GM12878 (cell line): ENCODE measurements around the gene ATP2A3. TPM values are rescaled to one million over a fixed set of nuclear protein-coding genes. Genes with fewer than 3 reads are reported as not detected.

ENCODE experiments used
- ATAC-seq: fragments of 200-7000 bp; cut with Tn5 transposase; 3 replicates; pipeline ENCODE4 v1.9.1; 2020; ENCODE audit warnings: mild to moderate bottlenecking, moderate library complexity
- BruUV-seq: library from RNA; stranded (reverse); fragments of 400-500 nt; replicated peaks from 2 replicates; lab custom pipeline; 2021; lab: Mats Ljungman, UMichigan
- CTCF ChIA-PET: fragments of 300-600 bp; sonication (Branson Sonifier 250); formaldehyde crosslinking; extraction: SDS; loops from one replicate; lab custom pipeline; 2021; ENCODE audit warnings: inconsistent platforms; lab: Yijun Ruan, JAX
- POLR2A ChIA-PET: fragments of 350-600 bp; formaldehyde crosslinking; extraction: SDS; loops from one replicate; lab custom pipeline; 2021; ENCODE audit warnings: inconsistent platforms; lab: Charles Lee
- RAD21 ChIA-PET: fragments of 300-600 bp; sonication (Branson Sonifier 250); formaldehyde crosslinking; loops from one replicate; lab custom pipeline; 2023; ENCODE audit warnings: antibody characterized with exemption; ENCODE audit not compliant: unreplicated experiment; lab: Charles Lee
- SMC1A ChIA-PET: fragments of 300-600 bp; sonication (Branson Sonifier 250); formaldehyde crosslinking; loops from one replicate; lab custom pipeline; 2023; ENCODE audit not compliant: unreplicated experiment, uncharacterized antibody; lab: Charles Lee
- DNase-seq: peaks from one replicate; pipeline ENCODE4 v3.0.0-alpha.2; 2011; ENCODE audit warnings: low read depth, low spot score
- FAIRE-seq: peaks from 3 replicates; lab custom pipeline; 2011; peaks lifted over from hg19 to GRCh38; lab: Jason Lieb, UNC
- H2AFZ ChIP-seq: 2 replicates; pipeline ENCODE4 v1.6.0; 2011; ENCODE audit warnings: low read depth, low read length, control low read depth; ENCODE audit not compliant: control insufficient read depth
- H3K27ac ChIP-seq: 2 replicates; pipeline ENCODE4 v1.5.1; 2011; ENCODE audit warnings: control low read depth; ENCODE audit not compliant: control insufficient read depth, insufficient read depth
- H3K27me3 ChIP-seq, 2 experiments: replicated peaks in 1 of 2; 2 replicates each; pipeline versions ENCODE4 v1.6.0 to v1.6.1; 2011; ENCODE audit warnings: low read length in 1 of 2; ENCODE audit not compliant: control insufficient read depth in 2 of 2, insufficient read depth in 2 of 2
- H3K36me3 ChIP-seq, 2 experiments: 2 replicates each; pipeline ENCODE4 v1.5.1; 2011; ENCODE audit warnings: low read length in 1 of 2; ENCODE audit not compliant: control insufficient read depth in 2 of 2, insufficient read depth in 2 of 2
- H3K4me1 ChIP-seq: 2 replicates; pipeline ENCODE4 v1.6.1; 2011; ENCODE audit warnings: mild to moderate bottlenecking, low read length, moderate library complexity, mixed read lengths; ENCODE audit not compliant: control insufficient read depth, insufficient read depth
- H3K4me2 ChIP-seq: 2 replicates; pipeline ENCODE4 v1.6.0; 2011; ENCODE audit warnings: control low read depth; ENCODE audit not compliant: control insufficient read depth, insufficient read depth
- H3K4me3 ChIP-seq: fragments of 200-600 bp; sonication (generic); 2 replicates; pipeline ENCODE4 v1.5.1; 2016
- H3K79me2 ChIP-seq: 2 replicates; pipeline ENCODE4 v1.6.0; 2011; ENCODE audit warnings: low read length; ENCODE audit not compliant: control insufficient read depth, insufficient read depth
- H3K9ac ChIP-seq: 2 replicates; pipeline ENCODE4 v1.8.0; 2011; ENCODE audit warnings: low read length, control low read depth, mixed read lengths; ENCODE audit not compliant: control insufficient read depth, insufficient read depth
- H3K9me3 ChIP-seq: replicated peaks from 3 replicates; pipeline ENCODE4 v1.5.1; 2011; ENCODE audit warnings: mild to moderate bottlenecking, low read length; ENCODE audit not compliant: control insufficient read depth, insufficient read depth
- H4K20me1 ChIP-seq: 2 replicates; pipeline ENCODE4 v1.6.0; 2011; ENCODE audit not compliant: control insufficient read depth, insufficient read depth
- BMI1 ChIP-seq: fragments of 450-650 bp; IDR thresholded peaks from 2 replicates; pipeline ENCODE4 v1.6.1; 2016; ENCODE audit warnings: mild to moderate bottlenecking, moderate library complexity, borderline replicate concordance
- POLR2AphosphoS2 ChIP-seq: IDR thresholded peaks from 2 replicates; pipeline ENCODE4 v1.6.1; 2011; ENCODE audit warnings: low read depth, mild to moderate bottlenecking, low read length, improper control_type of control experiment, moderate library complexity
- STAT3 ChIP-seq: IDR thresholded peaks from 2 replicates; pipeline ENCODE4 v1.6.1; 2011; ENCODE audit warnings: low read depth, low read length, improper control_type of control experiment
- ZBED1 ChIP-seq: IDR thresholded peaks from 2 replicates; pipeline ENCODE4 v1.6.1; 2016; ENCODE audit warnings: borderline replicate concordance
- ZNF384 ChIP-seq: IDR thresholded peaks from 2 replicates; pipeline ENCODE4 v1.6.1; 2012; ENCODE audit warnings: low read depth, mild to moderate bottlenecking, low read length, improper control_type of control experiment, borderline replicate concordance
- ZNF622 ChIP-seq: fragments of 450-650 bp; IDR thresholded peaks from 2 replicates; pipeline ENCODE4 v1.6.1; 2017; ENCODE audit warnings: mild to moderate bottlenecking, inconsistent platforms
- ZZZ3 ChIP-seq: IDR thresholded peaks from 2 replicates; pipeline ENCODE4 v1.6.1; 2011; ENCODE audit warnings: low read depth; ENCODE audit not compliant: control insufficient read depth, insufficient read length
- WGBS: methylation state at CpG from one replicate; pipeline ENCODE4 v1.1.6; 2016; ENCODE audit warnings: low lambda C conversion rate; ENCODE audit not compliant: insufficient replicate concordance, insufficient coverage; ENCODE audit errors: missing lambda C conversion rate; 5-methylcytosine and 5-hydroxymethylcytosine counted together
- in situ Hi-C: fragments of 300-500 bp; cut with MboI; formaldehyde crosslinking; loops from 9 replicates; pipeline ENCODE4 v1.14.3; 2018; ENCODE audit warnings: mixed read lengths
- intact Hi-C: fragments of 100-400 bp; cut with micrococcal nuclease; formaldehyde crosslinking; loops from one replicate; pipeline ENCODE4 v1.14.2; 2022; ENCODE audit not compliant: unreplicated experiment
- polyA plus RNA-seq, 11 experiments: library from polyadenylated mRNA; depleted of rRNA in 4 of 11; unstranded in 6 of 11; stranded (reverse) in 5 of 11; fragments of >200 nt; fragmentation: Nextera tagmentation in 4 of 11; fragmentation: Illumina TruSeq in 1 of 11; extraction: Ambion mirVana in 4 of 11; extraction: Trizol in 1 of 11; gene quantifications; 1 replicate in 1 of 11; 2 replicates in 10 of 11; pipeline versions ENCODE4 v1.2.1 to v1.2.3, GENCODE V29; 2011 to 2016; ENCODE audit warnings: inconsistent platforms in 2 of 11, missing spikeins in 2 of 11, low read depth in 1 of 11
- total RNA-seq, 4 experiments: library from RNA; depleted of rRNA in 3 of 4; stranded (reverse); fragments of >200 nt in 3 of 4; fragmentation: Illumina TruSeq in 1 of 4; extraction: Trizol in 1 of 4; gene quantifications; 2 replicates each; pipeline versions ENCODE4 v1.2.1 to v1.2.3, GENCODE V29; 2013 to 2021
- TF ChIP-seq, protein P1 (sequence below): IDR thresholded peaks from 2 replicates; pipeline ENCODE4 v1.6.1; 2012; ENCODE audit warnings: low read depth, low read length, improper control_type of control experiment
- TF ChIP-seq, protein P2 (sequence below): fragments of 450-650 bp; IDR thresholded peaks from 2 replicates; pipeline ENCODE4 v1.6.1; 2014; ENCODE audit warnings: mild to moderate bottlenecking
- TF ChIP-seq, protein P3 (sequence below): IDR thresholded peaks from 2 replicates; pipeline ENCODE4 v1.6.1; 2012; ENCODE audit warnings: low read depth, low read length, improper control_type of control experiment
- TF ChIP-seq, protein P4 (sequence below): IDR thresholded peaks from 2 replicates; pipeline ENCODE4 v1.6.1; 2012; ENCODE audit warnings: mild to moderate bottlenecking, low read depth, low read length
- TF ChIP-seq, protein P5 (sequence below): fragments of 450-650 bp; IDR thresholded peaks from 2 replicates; pipeline ENCODE4 v1.6.1; 2016; ENCODE audit warnings: mild to moderate bottlenecking
- TF ChIP-seq, protein P6 (sequence below): IDR thresholded peaks from 2 replicates; pipeline ENCODE4 v1.6.1; 2011; ENCODE audit warnings: borderline replicate concordance, low read depth, mild to moderate bottlenecking, moderate library complexity, low read length; ENCODE audit not compliant: insufficient read depth, poor library complexity, severe bottlenecking

Gene ATP2A3
- total and polyA plus RNA-seq, 10 of the 15 experiments (the other 5 are each of a cell fraction or from before 2014, with no cell fraction given), result 1.0 to 99.2 (median 37.9) TPM

DNA sequence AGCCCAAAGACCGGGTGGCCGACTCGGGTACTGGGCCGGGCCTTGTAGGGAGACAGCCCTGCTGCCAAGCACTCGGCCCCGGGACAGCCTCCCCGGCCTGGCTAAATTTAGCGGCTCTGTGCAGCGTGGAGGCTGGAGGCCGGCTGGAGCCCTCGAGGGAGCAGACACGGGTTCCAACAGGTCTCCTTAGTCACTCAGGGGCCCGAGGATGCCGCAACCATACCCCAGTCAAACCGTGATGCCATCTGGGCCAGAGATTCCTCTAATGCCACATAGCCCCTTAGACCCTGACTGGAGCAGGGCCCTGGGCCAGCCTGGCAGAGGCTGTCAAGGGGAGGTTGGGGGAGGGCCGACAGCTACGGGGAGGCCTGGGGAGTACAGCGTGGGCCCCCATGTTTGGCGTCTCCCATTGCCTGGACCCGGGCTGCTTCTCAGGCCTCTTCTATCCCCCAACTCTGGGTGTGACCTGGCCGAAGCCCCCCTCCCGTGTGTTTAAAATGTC lies 45.1 kb downstream of the ATP2A3 start:
- TF ChIP-seq ZZZ3, result no peak
- TF ChIP-seq, protein P1, sequence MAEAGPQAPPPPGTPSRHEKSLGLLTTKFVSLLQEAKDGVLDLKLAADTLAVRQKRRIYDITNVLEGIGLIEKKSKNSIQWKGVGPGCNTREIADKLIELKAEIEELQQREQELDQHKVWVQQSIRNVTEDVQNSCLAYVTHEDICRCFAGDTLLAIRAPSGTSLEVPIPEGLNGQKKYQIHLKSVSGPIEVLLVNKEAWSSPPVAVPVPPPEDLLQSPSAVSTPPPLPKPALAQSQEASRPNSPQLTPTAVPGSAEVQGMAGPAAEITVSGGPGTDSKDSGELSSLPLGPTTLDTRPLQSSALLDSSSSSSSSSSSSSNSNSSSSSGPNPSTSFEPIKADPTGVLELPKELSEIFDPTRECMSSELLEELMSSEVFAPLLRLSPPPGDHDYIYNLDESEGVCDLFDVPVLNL, result no peak
- no peak for TF ChIP-seq BMI1
- TF ChIP-seq, protein P2, sequence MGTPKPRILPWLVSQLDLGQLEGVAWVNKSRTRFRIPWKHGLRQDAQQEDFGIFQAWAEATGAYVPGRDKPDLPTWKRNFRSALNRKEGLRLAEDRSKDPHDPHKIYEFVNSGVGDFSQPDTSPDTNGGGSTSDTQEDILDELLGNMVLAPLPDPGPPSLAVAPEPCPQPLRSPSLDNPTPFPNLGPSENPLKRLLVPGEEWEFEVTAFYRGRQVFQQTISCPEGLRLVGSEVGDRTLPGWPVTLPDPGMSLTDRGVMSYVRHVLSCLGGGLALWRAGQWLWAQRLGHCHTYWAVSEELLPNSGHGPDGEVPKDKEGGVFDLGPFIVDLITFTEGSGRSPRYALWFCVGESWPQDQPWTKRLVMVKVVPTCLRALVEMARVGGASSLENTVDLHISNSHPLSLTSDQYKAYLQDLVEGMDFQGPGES, result no peak
- TF ChIP-seq STAT3, result no peak
- no peak for TF ChIP-seq ZBED1
- TF ChIP-seq ZNF384, result no peak
- TF ChIP-seq, protein P3, sequence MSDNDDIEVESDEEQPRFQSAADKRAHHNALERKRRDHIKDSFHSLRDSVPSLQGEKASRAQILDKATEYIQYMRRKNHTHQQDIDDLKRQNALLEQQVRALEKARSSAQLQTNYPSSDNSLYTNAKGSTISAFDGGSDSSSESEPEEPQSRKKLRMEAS, result no peak
- TF ChIP-seq POLR2AphosphoS2, result no peak
- TF ChIP-seq, protein P4, sequence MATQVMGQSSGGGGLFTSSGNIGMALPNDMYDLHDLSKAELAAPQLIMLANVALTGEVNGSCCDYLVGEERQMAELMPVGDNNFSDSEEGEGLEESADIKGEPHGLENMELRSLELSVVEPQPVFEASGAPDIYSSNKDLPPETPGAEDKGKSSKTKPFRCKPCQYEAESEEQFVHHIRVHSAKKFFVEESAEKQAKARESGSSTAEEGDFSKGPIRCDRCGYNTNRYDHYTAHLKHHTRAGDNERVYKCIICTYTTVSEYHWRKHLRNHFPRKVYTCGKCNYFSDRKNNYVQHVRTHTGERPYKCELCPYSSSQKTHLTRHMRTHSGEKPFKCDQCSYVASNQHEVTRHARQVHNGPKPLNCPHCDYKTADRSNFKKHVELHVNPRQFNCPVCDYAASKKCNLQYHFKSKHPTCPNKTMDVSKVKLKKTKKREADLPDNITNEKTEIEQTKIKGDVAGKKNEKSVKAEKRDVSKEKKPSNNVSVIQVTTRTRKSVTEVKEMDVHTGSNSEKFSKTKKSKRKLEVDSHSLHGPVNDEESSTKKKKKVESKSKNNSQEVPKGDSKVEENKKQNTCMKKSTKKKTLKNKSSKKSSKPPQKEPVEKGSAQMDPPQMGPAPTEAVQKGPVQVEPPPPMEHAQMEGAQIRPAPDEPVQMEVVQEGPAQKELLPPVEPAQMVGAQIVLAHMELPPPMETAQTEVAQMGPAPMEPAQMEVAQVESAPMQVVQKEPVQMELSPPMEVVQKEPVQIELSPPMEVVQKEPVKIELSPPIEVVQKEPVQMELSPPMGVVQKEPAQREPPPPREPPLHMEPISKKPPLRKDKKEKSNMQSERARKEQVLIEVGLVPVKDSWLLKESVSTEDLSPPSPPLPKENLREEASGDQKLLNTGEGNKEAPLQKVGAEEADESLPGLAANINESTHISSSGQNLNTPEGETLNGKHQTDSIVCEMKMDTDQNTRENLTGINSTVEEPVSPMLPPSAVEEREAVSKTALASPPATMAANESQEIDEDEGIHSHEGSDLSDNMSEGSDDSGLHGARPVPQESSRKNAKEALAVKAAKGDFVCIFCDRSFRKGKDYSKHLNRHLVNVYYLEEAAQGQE, result no peak
- TF ChIP-seq, protein P5, sequence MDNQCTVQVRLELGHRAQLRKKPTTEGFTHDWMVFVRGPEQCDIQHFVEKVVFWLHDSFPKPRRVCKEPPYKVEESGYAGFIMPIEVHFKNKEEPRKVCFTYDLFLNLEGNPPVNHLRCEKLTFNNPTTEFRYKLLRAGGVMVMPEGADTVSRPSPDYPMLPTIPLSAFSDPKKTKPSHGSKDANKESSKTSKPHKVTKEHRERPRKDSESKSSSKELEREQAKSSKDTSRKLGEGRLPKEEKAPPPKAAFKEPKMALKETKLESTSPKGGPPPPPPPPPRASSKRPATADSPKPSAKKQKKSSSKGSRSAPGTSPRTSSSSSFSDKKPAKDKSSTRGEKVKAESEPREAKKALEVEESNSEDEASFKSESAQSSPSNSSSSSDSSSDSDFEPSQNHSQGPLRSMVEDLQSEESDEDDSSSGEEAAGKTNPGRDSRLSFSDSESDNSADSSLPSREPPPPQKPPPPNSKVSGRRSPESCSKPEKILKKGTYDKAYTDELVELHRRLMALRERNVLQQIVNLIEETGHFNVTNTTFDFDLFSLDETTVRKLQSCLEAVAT, result no peak
- TF ChIP-seq, protein P6, sequence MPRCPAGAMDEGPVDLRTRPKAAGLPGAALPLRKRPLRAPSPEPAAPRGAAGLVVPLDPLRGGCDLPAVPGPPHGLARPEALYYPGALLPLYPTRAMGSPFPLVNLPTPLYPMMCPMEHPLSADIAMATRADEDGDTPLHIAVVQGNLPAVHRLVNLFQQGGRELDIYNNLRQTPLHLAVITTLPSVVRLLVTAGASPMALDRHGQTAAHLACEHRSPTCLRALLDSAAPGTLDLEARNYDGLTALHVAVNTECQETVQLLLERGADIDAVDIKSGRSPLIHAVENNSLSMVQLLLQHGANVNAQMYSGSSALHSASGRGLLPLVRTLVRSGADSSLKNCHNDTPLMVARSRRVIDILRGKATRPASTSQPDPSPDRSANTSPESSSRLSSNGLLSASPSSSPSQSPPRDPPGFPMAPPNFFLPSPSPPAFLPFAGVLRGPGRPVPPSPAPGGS, result no peak
- TF ChIP-seq ZNF622, result no peak
- WGBS, result 78% methylated on average over 22 of the region's 22 CpGs
- no peak for DNase-seq
- intact Hi-C loops (no loop called here), in situ Hi-C loops (no loop called here)
- ATAC-seq, result no peak
- BruUV-seq, result no TSS peak
- FAIRE-seq, result no peak
- Histone ChIP-seq H4K20me1 (no peaks in the 10 kb centered on the region), H3K4me1 (peaks cover 31% of the 10 kb centered on the region), H3K27ac (no peak overlapping the region), H3K9me3 (no peaks in the 10 kb centered on the region), H2AFZ (no peak overlapping the region), H3K79me2 (peaks cover 15% of the 10 kb centered on the region), H3K27me3 (no peaks in the 10 kb centered on the region), H3K4me2 (no peak overlapping the region), H3K9ac (no peak overlapping the region), H3K36me3 (no peaks in the 10 kb centered on the region), H3K4me3 (no peak overlapping the region)
- ChIA-PET SMC1A (no interaction called here), POLR2A (no interaction called here), CTCF (interaction anchor here (1.0 kb wide), 1 partner anchor 123 kb away, joined by 3 read pairs; no protein-coding TSS in a partner anchor), RAD21 (no interaction called here)
